Ovary (tissue), 9 donors: ENCODE data around the gene AFF4. TPM values are rescaled to one million over a fixed set of nuclear protein-coding genes. Genes with fewer than 3 reads are reported as not detected.

Experiments used
- DNase-seq, 5 donors: peaks; one replicate each; pipeline ENCODE4 v3.0.0-alpha.2; 2019 to 2020
- H3K27ac ChIP-seq, 2 donors: fragments of 200-600 bp; one replicate each; pipeline versions ENCODE4 v1.5.1 to v1.8.0; 2019 to 2022
- H3K27me3 ChIP-seq: fragments of 200-600 bp; one replicate; pipeline ENCODE4 v1.8.0; 2022
- H3K36me3 ChIP-seq: fragments of 200-600 bp; sonication (generic); one replicate; pipeline ENCODE4 v1.5.1; 2019
- H3K4me1 ChIP-seq: one replicate; pipeline ENCODE4 v1.8.1; 2013; ENCODE audit warnings: mild to moderate bottlenecking, moderate library complexity; ENCODE audit not compliant: insufficient read depth
- H3K4me3 ChIP-seq: fragments of 200-600 bp; sonication (generic); one replicate; pipeline ENCODE4 v1.5.1; 2017
- H3K9me3 ChIP-seq, 2 donors: fragments of 200-600 bp in 1 of 2; sonication (generic) in 1 of 2; one replicate each; pipeline versions ENCODE4 v1.5.1 to v1.8.1; 2013 to 2019; ENCODE audit warnings: mild to moderate bottlenecking in 1 of 2, moderate library complexity in 1 of 2
- CTCF ChIP-seq, 3 donors: fragments of 450-650 bp in 2 of 3; fragments of 200-600 bp in 1 of 3; IDR thresholded peaks; one replicate each; pipeline versions ENCODE4 v1.5.1 to v1.8.0; 2016 to 2022; ENCODE audit warnings: antibody characterized with exemption in 3 of 3, mild to moderate bottlenecking in 1 of 3
- EP300 ChIP-seq: sonication (generic); formaldehyde crosslinking; IDR thresholded peaks from one replicate; pipeline ENCODE4 v1.6.1; 2017; ENCODE audit warnings: antibody characterized with exemption
- POLR2A ChIP-seq: fragments of 450-650 bp; IDR thresholded peaks from one replicate; pipeline ENCODE4 v1.6.1; 2017; ENCODE audit warnings: antibody characterized with exemption, mild to moderate bottlenecking, moderate library complexity
- WGBS, 3 donors: extraction: QIAGEN DNeasy Blood & Tissue Kit in 1 of 3; methylation state at CpG; one replicate each; pipeline versions ENCODE4 v1.1.5 to v1.1.7; 2013 to 2017; 5-methylcytosine and 5-hydroxymethylcytosine counted together
- intact Hi-C, 4 donors: fragments of 100-400 bp; cut with DNase I; formaldehyde crosslinking; loops; one replicate each; pipeline versions ENCODE4 v1.11.0 to v1.15.1; 2022 to 2023
- polyA plus RNA-seq, 2 donors: library from polyadenylated mRNA; stranded (reverse); fragments of 200-250 nt in 1 of 2; fragments of 350-450 nt in 1 of 2; fragmentation: Illumina TruSeq in 1 of 2; extraction: RNeasy Lipid Tissue Mini Kit (QIAGEN cat#74804) in 1 of 2; gene quantifications; one replicate each; pipeline ENCODE4 v1.2.3, GENCODE V29; 2013 to 2014
- total RNA-seq, 7 donors: library from RNA; depleted of rRNA in 2 of 7; stranded (reverse); fragments of >200 nt in 2 of 7; fragmentation: NEBNext Ultra II Directional in 3 of 7; extraction: Animal tissue kit (Norgen Biotek cat#: 25700) in 3 of 7; gene quantifications; one replicate each; pipeline versions ENCODE4 v1.1.0 to v1.2.4, GENCODE V29; 2016 to 2023
- donor health status: DM: no; HTN: no; CAD: no; lungs with moderate emphysema.
- donor health status: DM: no; HTN: no; CAD: no.
- donor health status: Bipolar disorder and iron deficiency.
- donor health status: DM: yes; HTN: yes; CAD: no.
- donor health status: DM: no; HTN: no; CAD: no.
- donor health status: DM: yes; HTN: yes; CAD: no.

Gene AFF4
- total and polyA plus RNA-seq, 9 donors = 19.5 to 114 (median 70.5) TPM

GRCh38 chr5:132837868-132838267, 125.6 kb downstream of the AFF4 start:
- no peak for TF ChIP-seq CTCF (IDR thresholded peaks at IDR 0.05)
- TF ChIP-seq EP300 = no peak
- TF ChIP-seq POLR2A = no peak
- DNase-seq = no peak
- Histone ChIP-seq H3K27ac (no peak overlapping the region), H3K36me3 (no peaks in the 10 kb centered on the region), H3K4me1 (no peaks in the 10 kb centered on the region), H3K27me3 (no peaks in the 10 kb centered on the region), H3K4me3 (no peak overlapping the region), H3K9me3 (no peaks in the 10 kb centered on the region)
- intact Hi-C loops = no loop called here
- WGBS, 3 donors = 73 to 77% (median 76%) methylated on average over 2 of the region's 2 CpGs

- Histone ChIP-seq H3K27ac (no peak overlapping the region), H3K27me3 (no peaks in the 10 kb centered on the region), H3K9me3 (no peaks in the 10 kb centered on the region), H3K4me1 (no peaks in the 10 kb centered on the region), H3K36me3 (no peaks in the 10 kb centered on the region), H3K4me3 (no peak overlapping the region)
- TF ChIP-seq POLR2A (no peak), EP300 (no peak), CTCF (IDR thresholded peaks at IDR 0.05) (no peak)
- WGBS, 3 donors = 90 to 97% (median 96%) methylated on average over 1 of the region's 1 CpG
- intact Hi-C loops = no loop called here
- no peak for DNase-seq
Measured at GRCh38 chr5:132836852-132837251, 126.6 kb downstream of the AFF4 start.

GRCh38 chr5:132834057-132834456, 129.4 kb downstream of the AFF4 start:
- Histone ChIP-seq H3K9me3 (no peaks in the 10 kb centered on the region), H3K36me3 (no peaks in the 10 kb centered on the region), H3K27me3 (no peaks in the 10 kb centered on the region), H3K4me3 (no peak overlapping the region), H3K27ac (no peak overlapping the region), H3K4me1 (no peaks in the 10 kb centered on the region)
- DNase-seq = no peak
- intact Hi-C loops = no loop called here
- no peak for TF ChIP-seq CTCF (IDR thresholded peaks at IDR 0.05)
- no peak for TF ChIP-seq POLR2A
- no peak for TF ChIP-seq EP300
- WGBS, 3 donors = 91 to 96% (median 96%) methylated on average over 3 of the region's 3 CpGs

GRCh38 chr5:132832612-132833011, 130.8 kb downstream of the AFF4 start:
- no peak overlapping the region for H3K4me3 ChIP-seq
- no peaks in the 10 kb centered on the region for H3K9me3 ChIP-seq
- intact Hi-C loops = no loop called here
- WGBS, 3 donors = 81 to 83% (median 81%) methylated on average over 5 of the region's 5 CpGs
- no peaks in the 10 kb centered on the region for H3K27me3 ChIP-seq
- H3K36me3 ChIP-seq = no peaks in the 10 kb centered on the region
- H3K27ac ChIP-seq = no peak overlapping the region
- TF ChIP-seq CTCF (IDR thresholded peaks at IDR 0.05) = no peak
- TF ChIP-seq POLR2A = no peak
- no peak for TF ChIP-seq EP300
- no peak for DNase-seq
- no peaks in the 10 kb centered on the region for H3K4me1 ChIP-seq
